ENCODE measurements around the gene ZNF664. TPM values are rescaled to one million over a fixed set of nuclear protein-coding genes. Genes with fewer than 3 reads are reported as not detected.

The ZNF664 gene
- total and polyA plus RNA-seq, 2 donors (not counting 1 experiment from before 2014, with no cell fraction given), result 14.3 to 47.1 TPM

GRCh38 chr12:123984903-123985302, 11.9 kb downstream of the ZNF664 start:
- peaks cover 0 to 21% of the 10 kb centered on the region in 2 experiments for H3K36me3 ChIP-seq (replicated peaks in 1 of 2; ENCODE audit: control extremely low read depth in 1 of 2, control insufficient read depth in 1 of 2, extremely low read depth in 1 of 2, insufficient read depth in 2 of 2, low read length in 1 of 2)
- ChIA-PET CTCF (interaction anchor here (0.8 to 7.0 kb wide), 8 partner anchors 15 to 329 kb away, joined by 3 to 72 read pairs (median 4); no protein-coding TSS in a partner anchor), POLR2A (no interaction called here)
- H2AFZ ChIP-seq (ENCODE audit: insufficient read depth, low read depth, low read length, poor library complexity, severe bottlenecking), result no peak overlapping the region
- H3K9me3 Mint-ChIP-seq (ENCODE audit: insufficient read depth), result no peaks in the 10 kb centered on the region
- H3K9me3 ChIP-seq (ENCODE audit: control extremely low read depth in 1 of 3, control insufficient read depth in 2 of 3, insufficient read depth in 1 of 3, low read length in 2 of 3), result no peaks in the 10 kb centered on the region
- H3K9ac ChIP-seq (ENCODE audit: low read length), result no peak overlapping the region
- no peak for TF ChIP-seq CTCF (IDR thresholded peaks at IDR 0.05)
- TF ChIP-seq EZH2 (IDR thresholded peaks at IDR 0.05; ENCODE audit: borderline replicate concordance, insufficient read depth, low read depth, low read length, poor library complexity, severe bottlenecking), result no peak
- peaks cover 38% of the 10 kb centered on the region for H4K20me1 ChIP-seq (ENCODE audit: control insufficient read depth, insufficient read depth, low read length, poor library complexity, severe bottlenecking)
- H3K27me3 ChIP-seq (replicated peaks in 1 of 4; ENCODE audit: control extremely low read depth in 1 of 4, control insufficient read depth in 3 of 4, insufficient read depth in 4 of 4, low read length in 3 of 4), result no peaks in the 10 kb centered on the region
- WGBS (ENCODE audit: insufficient coverage), result 92% methylated on average over 3 of the region's 4 CpGs
- peaks cover 13 to 15% of the 10 kb centered on the region in 2 donors for H3K4me1 ChIP-seq (ENCODE audit: control insufficient read depth in 2 of 2, insufficient read depth in 2 of 2, low read length in 2 of 2)
- no peak overlapping the region for H3K4me3 ChIP-seq (ENCODE audit: control extremely low read depth in 1 of 5, extremely low read depth in 1 of 5, insufficient read depth in 1 of 5, low read depth in 2 of 5, low read length in 4 of 5)
- no peak overlapping the region for H3K4me2 ChIP-seq (replicated peaks; ENCODE audit: low read depth, low read length, poor library complexity, severe bottlenecking)
- no peak for ATAC-seq (ENCODE audit: low read depth)
- peaks cover 31% of the 10 kb centered on the region for H3K79me2 ChIP-seq (ENCODE audit: control insufficient read depth, insufficient read depth, low read length)
- H3K4me1 Mint-ChIP-seq, result peaks cover 26% of the 10 kb centered on the region
- no peak overlapping the region for H3K4me3 Mint-ChIP-seq
- H3K27ac ChIP-seq (ENCODE audit: low read length in 2 of 2), result no peak overlapping the region
- intact Hi-C loops (cut with micrococcal nuclease), result loop anchor here (5.0 kb wide), 1 partner anchor 183 kb away; no protein-coding TSS in a partner anchor
- no peak overlapping the region for H3K27ac Mint-ChIP-seq
- H3K27me3 Mint-ChIP-seq, result no peaks in the 10 kb centered on the region
- no peak for DNase-seq

GRCh38 chr12:123986374-123986965, 13.5 kb downstream of the ZNF664 start:
- no peak overlapping the region for H3K9ac ChIP-seq (ENCODE audit: low read length)
- peaks cover 37% of the 10 kb centered on the region for H3K4me1 Mint-ChIP-seq

More at GRCh38 chr12:123986374-123986965, 13.5 kb downstream of the ZNF664 start:
- Mint-ChIP-seq H3K27ac (no peak overlapping the region), H3K9me3 (ENCODE audit: insufficient read depth) (no peaks in the 10 kb centered on the region), H3K4me3 (no peak overlapping the region), H3K27me3 (no peaks in the 10 kb centered on the region)
- ATAC-seq (ENCODE audit: low read depth) (no peak), DNase-seq (no peak)
- ChIA-PET CTCF (interaction anchor here (0.5 to 7.0 kb wide), 6 partner anchors 9 to 86 kb away, joined by 3 to 72 read pairs (median 5); no protein-coding TSS in a partner anchor), POLR2A (interaction anchor here (0.7 kb wide), 1 partner anchor 1078 kb away, joined by 3 read pairs; no protein-coding TSS in a partner anchor)
- TF ChIP-seq EZH2 (IDR thresholded peaks at IDR 0.05; ENCODE audit: borderline replicate concordance, insufficient read depth, low read depth, low read length, poor library complexity, severe bottlenecking) (no peak), CTCF (IDR thresholded peaks at IDR 0.05) (no peak)
- WGBS (ENCODE audit: insufficient coverage), result 100% methylated on average over 1 of the region's 3 CpGs
- peaks cover 38% of the 10 kb centered on the region for H4K20me1 ChIP-seq (ENCODE audit: control insufficient read depth, insufficient read depth, low read length, poor library complexity, severe bottlenecking)
- H3K4me3 ChIP-seq (ENCODE audit: control extremely low read depth in 1 of 5, extremely low read depth in 1 of 5, insufficient read depth in 1 of 5, low read depth in 2 of 5, low read length in 4 of 5), result no peak overlapping the region
- no peak overlapping the region for H3K4me2 ChIP-seq (replicated peaks; ENCODE audit: low read depth, low read length, poor library complexity, severe bottlenecking)
- H3K79me2 ChIP-seq (ENCODE audit: control insufficient read depth, insufficient read depth, low read length), result peaks cover 26% of the 10 kb centered on the region
- intact Hi-C loops (cut with micrococcal nuclease), result no loop called here
- peaks cover 0 to 30% of the 10 kb centered on the region in 2 experiments for H3K36me3 ChIP-seq (replicated peaks in 1 of 2; ENCODE audit: control extremely low read depth in 1 of 2, control insufficient read depth in 1 of 2, extremely low read depth in 1 of 2, insufficient read depth in 2 of 2, low read length in 1 of 2)
- no peak overlapping the region for H2AFZ ChIP-seq (ENCODE audit: insufficient read depth, low read depth, low read length, poor library complexity, severe bottlenecking)
- peaks cover 13 to 24% of the 10 kb centered on the region in 2 donors for H3K4me1 ChIP-seq (ENCODE audit: control insufficient read depth in 2 of 2, insufficient read depth in 2 of 2, low read length in 2 of 2)
- H3K27me3 ChIP-seq (replicated peaks in 1 of 4; ENCODE audit: control extremely low read depth in 1 of 4, control insufficient read depth in 3 of 4, insufficient read depth in 4 of 4, low read length in 3 of 4), result no peaks in the 10 kb centered on the region
- H3K27ac ChIP-seq (ENCODE audit: low read length in 2 of 2), result no peak overlapping the region
- no peaks in the 10 kb centered on the region for H3K9me3 ChIP-seq (ENCODE audit: control extremely low read depth in 1 of 3, control insufficient read depth in 2 of 3, insufficient read depth in 1 of 3, low read length in 2 of 3)
